Measurements from ENCODE around the gene GPRC5B. TPM values are rescaled to one million over a fixed set of nuclear protein-coding genes. Genes with fewer than 3 reads are reported as not detected.

GPRC5B gene
- total and polyA plus RNA-seq, 2 of the 8 experiments (the other 6 are each of a cell fraction or from before 2014, with no cell fraction given), result 106 to 160 TPM

Small RNA genes lying within 50 kb of the gene (small RNA-seq; reads per million reads assigned to genes)
- not detected for gene LARP7P2 (ENCODE audit: insufficient read depth)

Other genes starting within 250 kb of the GPRC5B start
- gene KNOP1, start 166.6 kb downstream of the GPRC5B start, total RNA-seq (2021; fragmentation: NEBNext Ultra II Directional; extraction: Animal tissue kit (Norgen Biotek cat#: 25700)), result 80.8 and 87.9 TPM in 2 replicates
- 21.3 and 21.6 TPM in 2 replicates for gene KNOP1, start 166.6 kb downstream of the GPRC5B start, polyA plus RNA-seq (2011; rRNA removed)
- 5.8 and 6.2 TPM in 2 replicates for gene IQCK, start 166.6 kb downstream of the GPRC5B start, total RNA-seq (2021; fragmentation: NEBNext Ultra II Directional; extraction: Animal tissue kit (Norgen Biotek cat#: 25700))
- 9.3 and 10.4 TPM in 2 replicates for gene IQCK, start 166.6 kb downstream of the GPRC5B start, polyA plus RNA-seq (2011; rRNA removed)
- 0.73 and 0.84 TPM in 2 replicates for gene GPR139, start 189.0 kb upstream of the GPRC5B start, total RNA-seq (2021; fragmentation: NEBNext Ultra II Directional; extraction: Animal tissue kit (Norgen Biotek cat#: 25700))
- gene GPR139, start 189.0 kb upstream of the GPRC5B start, polyA plus RNA-seq (2011; rRNA removed), result 1.9 and 2.2 TPM in 2 replicates